Neutrophil (primary cell): ENCODE results near the gene RASD1.

Experiments used
- H3K27ac ChIP-seq: fragments of 200-600 bp; sonication (generic); 2 replicates; pipeline ENCODE4 v1.5.1; 2016; ENCODE audit warnings: mild to moderate bottlenecking, moderate library complexity
- H3K27me3 ChIP-seq: fragments of 200-600 bp; sonication (generic); 2 replicates; pipeline ENCODE4 v1.6.0; 2016; ENCODE audit warnings: mild to moderate bottlenecking
- H3K36me3 ChIP-seq: fragments of 200-600 bp; sonication (generic); 2 replicates; pipeline ENCODE4 v1.5.1; 2017
- H3K4me1 ChIP-seq, 2 experiments: fragments of 200-600 bp in 1 of 2; sonication (generic) in 1 of 2; 1 replicate in 1 of 2; 2 replicates in 1 of 2; pipeline versions ENCODE4 v1.5.1 to v1.6.1; 2013 to 2016; ENCODE audit warnings: low read depth in 1 of 2, low read length in 1 of 2, mild to moderate bottlenecking in 1 of 2, moderate library complexity in 1 of 2; ENCODE audit not compliant: control insufficient read depth in 1 of 2, insufficient read depth in 1 of 2
- H3K4me3 ChIP-seq, 2 experiments: fragments of 200-600 bp in 1 of 2; sonication (generic) in 1 of 2; 1 replicate in 1 of 2; 2 replicates in 1 of 2; pipeline ENCODE4 v1.5.1; 2013 to 2016; ENCODE audit warnings: low read depth in 1 of 2, low read length in 1 of 2, mild to moderate bottlenecking in 1 of 2, moderate library complexity in 1 of 2
- H3K9me3 ChIP-seq: fragments of 200-600 bp; sonication (generic); 2 replicates; pipeline ENCODE4 v1.5.1; 2016
- TF ChIP-seq, protein P1 (sequence below): fragments of 200-600 bp; sonication (generic); IDR thresholded peaks from 2 replicates; pipeline ENCODE4 v1.5.1; 2016; ENCODE audit warnings: antibody characterized with exemption

The RASD1 gene

DNA sequence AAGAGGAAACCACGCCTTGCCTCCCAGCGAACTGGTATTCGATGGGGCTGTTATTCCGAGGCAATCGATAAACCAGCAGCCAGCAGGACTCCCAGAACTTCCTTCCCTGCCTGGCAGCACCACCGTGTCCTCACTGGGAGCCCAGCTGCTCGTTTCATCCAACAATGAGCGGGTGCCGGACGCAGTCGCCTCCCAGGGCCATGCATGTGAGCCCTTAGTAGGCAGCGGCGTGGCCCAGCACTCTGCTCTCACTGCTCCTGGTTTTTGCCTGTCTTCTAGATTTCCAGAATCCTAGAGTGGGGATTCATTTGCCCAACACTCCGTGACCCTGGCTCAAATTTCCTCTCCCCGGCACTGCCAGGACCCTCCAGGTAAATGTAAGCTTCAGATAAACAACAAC, 29.1 kb upstream of the RASD1 start:
- no peaks in the 10 kb centered on the region for H3K9me3 ChIP-seq
- H3K27ac ChIP-seq: no peak overlapping the region
- no peaks in the 10 kb centered on the region for H3K27me3 ChIP-seq
- H3K4me3 ChIP-seq: no peak overlapping the region
- TF ChIP-seq, protein P1, sequence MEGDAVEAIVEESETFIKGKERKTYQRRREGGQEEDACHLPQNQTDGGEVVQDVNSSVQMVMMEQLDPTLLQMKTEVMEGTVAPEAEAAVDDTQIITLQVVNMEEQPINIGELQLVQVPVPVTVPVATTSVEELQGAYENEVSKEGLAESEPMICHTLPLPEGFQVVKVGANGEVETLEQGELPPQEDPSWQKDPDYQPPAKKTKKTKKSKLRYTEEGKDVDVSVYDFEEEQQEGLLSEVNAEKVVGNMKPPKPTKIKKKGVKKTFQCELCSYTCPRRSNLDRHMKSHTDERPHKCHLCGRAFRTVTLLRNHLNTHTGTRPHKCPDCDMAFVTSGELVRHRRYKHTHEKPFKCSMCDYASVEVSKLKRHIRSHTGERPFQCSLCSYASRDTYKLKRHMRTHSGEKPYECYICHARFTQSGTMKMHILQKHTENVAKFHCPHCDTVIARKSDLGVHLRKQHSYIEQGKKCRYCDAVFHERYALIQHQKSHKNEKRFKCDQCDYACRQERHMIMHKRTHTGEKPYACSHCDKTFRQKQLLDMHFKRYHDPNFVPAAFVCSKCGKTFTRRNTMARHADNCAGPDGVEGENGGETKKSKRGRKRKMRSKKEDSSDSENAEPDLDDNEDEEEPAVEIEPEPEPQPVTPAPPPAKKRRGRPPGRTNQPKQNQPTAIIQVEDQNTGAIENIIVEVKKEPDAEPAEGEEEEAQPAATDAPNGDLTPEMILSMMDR: no peak
- no peaks in the 10 kb centered on the region for H3K36me3 ChIP-seq
- no peaks in the 10 kb centered on the region for H3K4me1 ChIP-seq

- H3K9me3 ChIP-seq: no peaks in the 10 kb centered on the region
- H3K27ac ChIP-seq: no peak overlapping the region
- no peaks in the 10 kb centered on the region for H3K4me1 ChIP-seq
- TF ChIP-seq, protein P1: no peak
- no peaks in the 10 kb centered on the region for H3K36me3 ChIP-seq
- H3K4me3 ChIP-seq: no peak overlapping the region
- no peaks in the 10 kb centered on the region for H3K27me3 ChIP-seq
These were observed 27.7 kb upstream of the RASD1 start for GRCh38 chr17:17523731-17524490.

GRCh38 chr17:17523001-17523730, 27.0 kb upstream of the RASD1 start:
- Histone ChIP-seq H3K27me3 (no peaks in the 10 kb centered on the region), H3K27ac (no peak overlapping the region)

DNA sequence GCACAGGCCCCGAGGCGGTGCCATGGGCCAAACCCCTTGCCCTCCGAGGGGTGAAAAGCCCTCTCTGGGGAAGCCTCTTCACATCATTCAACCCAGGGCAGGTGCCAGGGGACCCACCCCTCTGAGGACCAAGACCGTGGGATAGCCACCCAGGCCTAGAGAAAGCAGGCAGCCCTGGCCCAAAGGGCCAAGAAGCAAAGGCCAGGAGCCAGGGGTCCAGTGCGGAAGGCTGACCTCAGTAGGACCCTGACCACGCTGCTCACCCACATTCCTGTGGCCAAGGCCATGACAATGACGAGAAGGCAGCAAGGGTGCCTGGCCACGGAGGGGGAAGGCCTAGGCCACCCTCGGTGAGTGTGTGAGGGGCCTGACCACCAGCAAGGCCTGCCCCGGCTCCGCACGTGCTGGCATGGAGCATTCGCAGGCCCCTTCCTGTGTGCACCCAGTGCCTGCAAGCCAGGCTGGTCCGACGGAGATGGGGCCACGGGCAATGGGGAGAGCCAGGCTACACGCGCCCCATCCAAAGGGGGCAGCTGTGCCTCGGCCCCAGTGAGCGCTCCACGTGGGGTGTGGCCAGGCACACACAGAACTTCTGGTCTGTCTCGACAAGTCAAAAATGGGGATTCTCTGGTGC, 24.5 kb upstream of the RASD1 start:
- no peak overlapping the region for H3K27ac ChIP-seq
- H3K27me3 ChIP-seq: no peaks in the 10 kb centered on the region
- no peaks in the 10 kb centered on the region for H3K9me3 ChIP-seq
- H3K4me3 ChIP-seq: no peak overlapping the region
- TF ChIP-seq, protein P1: no peak
- H3K36me3 ChIP-seq: no peaks in the 10 kb centered on the region
- no peaks in the 10 kb centered on the region for H3K4me1 ChIP-seq

More at GRCh38 chr17:17523001-17523730, 27.0 kb upstream of the RASD1 start:
- TF ChIP-seq, protein P1: no peak
- no peaks in the 10 kb centered on the region for H3K4me1 ChIP-seq
- H3K36me3 ChIP-seq: no peaks in the 10 kb centered on the region
- no peaks in the 10 kb centered on the region for H3K9me3 ChIP-seq
- no peak overlapping the region for H3K4me3 ChIP-seq

DNA sequence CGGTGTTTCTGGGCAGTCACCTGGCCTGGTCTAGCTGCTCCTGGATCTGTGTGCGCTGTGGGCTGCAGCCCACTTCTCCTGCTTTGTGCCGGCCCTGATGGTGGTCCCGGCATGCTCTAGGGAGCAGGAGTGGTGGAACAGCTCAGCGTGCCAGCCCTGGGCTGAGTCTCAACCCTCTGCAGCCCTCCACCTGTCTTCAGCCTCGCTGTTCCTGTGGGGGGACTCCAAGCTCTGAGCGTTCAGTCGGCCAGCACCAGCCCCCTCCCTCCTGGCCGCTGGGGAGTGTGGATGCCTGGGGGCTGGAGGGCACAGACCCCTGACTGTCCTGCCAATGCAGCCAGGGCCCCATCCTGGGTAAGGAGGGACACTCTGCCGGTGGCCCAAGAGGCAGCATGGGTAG, 23.7 kb upstream of the RASD1 start:
- H3K27ac ChIP-seq: no peak overlapping the region
- no peaks in the 10 kb centered on the region for H3K4me1 ChIP-seq
- no peak overlapping the region for H3K4me3 ChIP-seq
- TF ChIP-seq, protein P1: no peak
- H3K9me3 ChIP-seq: no peaks in the 10 kb centered on the region
- no peaks in the 10 kb centered on the region for H3K36me3 ChIP-seq
- no peaks in the 10 kb centered on the region for H3K27me3 ChIP-seq
